ENCODE data around the gene CRYBA4. TPM values are rescaled to one million over a fixed set of nuclear protein-coding genes. Genes with fewer than 3 reads are reported as not detected.

The CRYBA4 gene
- total RNA-seq, result under 1 TPM in 1 of 2 donors, not detected in 1; 0.47 TPM

DNA sequence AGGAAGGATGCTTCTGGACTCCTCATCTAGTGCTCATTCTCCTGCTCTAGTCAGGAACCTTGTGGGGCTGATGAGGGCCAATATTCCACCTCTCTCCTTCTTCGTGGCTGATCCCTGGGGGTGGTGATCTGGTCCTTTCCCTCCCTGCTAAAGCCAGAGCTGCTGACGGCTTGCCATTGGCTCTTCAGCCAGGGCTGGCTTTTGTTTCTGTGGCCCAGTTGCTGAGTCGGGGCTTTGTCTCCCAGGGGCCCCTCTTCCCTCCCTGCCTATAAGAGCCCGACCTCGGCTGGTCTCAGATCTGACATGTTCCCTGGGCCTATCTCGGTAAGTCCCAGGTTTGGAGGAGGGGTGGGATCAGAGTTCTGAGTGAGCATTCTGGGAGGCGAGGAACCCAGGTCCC, at the start of gene CRYBA4:
Gene CRYBA4 (plus strand): TSS at position 301 of the 400 bp plus-strand sequence. CDS start 634 bp downstream, outside the sequence.
- no peak within 1 kb of the TSS for H3K27ac ChIP-seq
- intact Hi-C loops (cut with DNase I), result no loop called here
- H3K27me3 ChIP-seq, result no peaks in the 10 kb centered on the region
- TF ChIP-seq, protein P1, sequence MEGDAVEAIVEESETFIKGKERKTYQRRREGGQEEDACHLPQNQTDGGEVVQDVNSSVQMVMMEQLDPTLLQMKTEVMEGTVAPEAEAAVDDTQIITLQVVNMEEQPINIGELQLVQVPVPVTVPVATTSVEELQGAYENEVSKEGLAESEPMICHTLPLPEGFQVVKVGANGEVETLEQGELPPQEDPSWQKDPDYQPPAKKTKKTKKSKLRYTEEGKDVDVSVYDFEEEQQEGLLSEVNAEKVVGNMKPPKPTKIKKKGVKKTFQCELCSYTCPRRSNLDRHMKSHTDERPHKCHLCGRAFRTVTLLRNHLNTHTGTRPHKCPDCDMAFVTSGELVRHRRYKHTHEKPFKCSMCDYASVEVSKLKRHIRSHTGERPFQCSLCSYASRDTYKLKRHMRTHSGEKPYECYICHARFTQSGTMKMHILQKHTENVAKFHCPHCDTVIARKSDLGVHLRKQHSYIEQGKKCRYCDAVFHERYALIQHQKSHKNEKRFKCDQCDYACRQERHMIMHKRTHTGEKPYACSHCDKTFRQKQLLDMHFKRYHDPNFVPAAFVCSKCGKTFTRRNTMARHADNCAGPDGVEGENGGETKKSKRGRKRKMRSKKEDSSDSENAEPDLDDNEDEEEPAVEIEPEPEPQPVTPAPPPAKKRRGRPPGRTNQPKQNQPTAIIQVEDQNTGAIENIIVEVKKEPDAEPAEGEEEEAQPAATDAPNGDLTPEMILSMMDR (IDR thresholded peaks at IDR 0.05), result no peak
- DNase-seq, result no peak
- H3K36me3 ChIP-seq, result no peaks in the 10 kb centered on the region
- H3K4me1 ChIP-seq, result no peaks in the 10 kb centered on the region
- no peak within 1 kb of the TSS for H3K9ac ChIP-seq (ENCODE audit: low read depth in 2 of 2, low read length in 2 of 2)
- H3K4me3 ChIP-seq, result no peak within 1 kb of the TSS
- no peaks in the 10 kb centered on the region for H3K9me3 ChIP-seq

DNA sequence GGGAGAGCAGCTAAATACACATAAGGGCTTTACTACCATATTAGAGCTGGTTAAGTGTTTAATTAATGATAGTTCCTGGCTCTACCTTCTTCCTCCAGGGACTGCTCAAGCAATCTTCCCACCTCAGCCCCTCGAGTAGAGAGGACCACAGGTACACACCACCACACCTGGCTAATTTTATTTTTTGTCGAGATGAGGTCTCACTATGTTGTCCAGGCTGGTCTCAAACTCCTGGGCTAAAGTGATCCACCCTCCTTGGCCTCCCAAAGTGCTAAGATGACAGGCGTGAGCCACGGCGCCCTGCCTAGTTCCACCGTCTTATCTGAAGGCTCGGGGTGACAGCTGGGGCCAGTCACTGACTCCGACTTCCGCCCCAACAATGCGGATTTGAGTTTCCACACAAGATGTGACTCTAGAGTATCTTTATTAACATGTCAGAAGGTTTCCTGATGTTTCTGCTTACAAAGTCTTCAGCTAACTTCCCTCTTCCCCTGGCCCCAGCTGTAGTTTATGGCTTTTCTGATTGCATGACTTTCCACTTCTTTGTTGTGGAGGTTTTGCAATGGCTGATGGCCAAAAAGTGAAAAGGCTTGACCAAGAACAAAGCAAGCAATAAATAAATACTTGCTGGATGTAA, 48.6 kb upstream of the CRYBA4 start:
- DNase-seq, result no peak
- TF ChIP-seq, protein P1 (IDR thresholded peaks at IDR 0.05), result no peak
- intact Hi-C loops (cut with DNase I), result no loop called here
- H3K4me1 ChIP-seq, result no peaks in the 10 kb centered on the region
- no peaks in the 10 kb centered on the region for H3K36me3 ChIP-seq
- H3K9me3 ChIP-seq, result no peaks in the 10 kb centered on the region
- H3K27me3 ChIP-seq, result no peaks in the 10 kb centered on the region
- no peak overlapping the region for H3K4me3 ChIP-seq
- no peak overlapping the region for H3K27ac ChIP-seq
- no peak overlapping the region for H3K9ac ChIP-seq (ENCODE audit: low read depth in 2 of 2, low read length in 2 of 2)

DNA sequence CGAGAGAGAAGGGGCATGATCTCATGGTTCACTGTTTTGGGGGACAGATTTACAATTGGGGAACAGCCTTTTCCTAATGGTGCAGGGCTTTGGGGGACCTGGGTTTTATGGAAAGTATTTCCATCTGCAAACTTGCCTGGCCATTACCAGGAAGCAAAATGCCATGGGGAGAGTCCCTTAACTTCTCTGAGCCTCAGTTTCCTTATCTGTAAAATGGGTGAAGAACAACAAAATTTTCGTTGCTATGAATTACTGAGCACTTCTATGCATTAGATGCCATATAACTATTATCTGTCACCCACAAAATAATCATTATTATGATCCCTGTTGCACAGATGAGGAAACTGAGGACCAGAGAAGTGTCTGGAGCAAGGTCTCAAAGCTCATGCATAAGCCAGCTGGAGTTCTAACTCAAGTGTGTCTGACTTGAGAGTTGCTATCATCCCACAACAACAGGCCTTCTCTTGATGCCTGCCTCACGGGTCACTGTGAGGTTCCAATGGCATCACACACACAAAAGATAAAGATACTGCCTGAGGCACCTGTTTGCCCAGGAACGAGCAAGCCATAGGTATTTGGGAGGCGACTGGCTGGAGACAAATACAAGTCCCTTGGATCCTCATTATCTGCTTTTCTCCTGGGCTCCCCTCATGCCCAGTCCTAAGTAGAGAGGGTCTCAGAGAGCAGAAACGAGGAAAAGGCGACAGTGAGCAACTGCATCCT, 47.6 kb upstream of the CRYBA4 start:
- Histone ChIP-seq H3K4me3 (no peak overlapping the region), H3K4me1 (no peaks in the 10 kb centered on the region), H3K27ac (no peak overlapping the region), H3K36me3 (no peaks in the 10 kb centered on the region), H3K9me3 (no peaks in the 10 kb centered on the region), H3K27me3 (no peaks in the 10 kb centered on the region), H3K9ac (ENCODE audit: low read depth in 2 of 2, low read length in 2 of 2) (no peak overlapping the region)
- DNase-seq, result no peak
- intact Hi-C loops (cut with DNase I), result no loop called here
- TF ChIP-seq, protein P1 (IDR thresholded peaks at IDR 0.05), result no peak

DNA sequence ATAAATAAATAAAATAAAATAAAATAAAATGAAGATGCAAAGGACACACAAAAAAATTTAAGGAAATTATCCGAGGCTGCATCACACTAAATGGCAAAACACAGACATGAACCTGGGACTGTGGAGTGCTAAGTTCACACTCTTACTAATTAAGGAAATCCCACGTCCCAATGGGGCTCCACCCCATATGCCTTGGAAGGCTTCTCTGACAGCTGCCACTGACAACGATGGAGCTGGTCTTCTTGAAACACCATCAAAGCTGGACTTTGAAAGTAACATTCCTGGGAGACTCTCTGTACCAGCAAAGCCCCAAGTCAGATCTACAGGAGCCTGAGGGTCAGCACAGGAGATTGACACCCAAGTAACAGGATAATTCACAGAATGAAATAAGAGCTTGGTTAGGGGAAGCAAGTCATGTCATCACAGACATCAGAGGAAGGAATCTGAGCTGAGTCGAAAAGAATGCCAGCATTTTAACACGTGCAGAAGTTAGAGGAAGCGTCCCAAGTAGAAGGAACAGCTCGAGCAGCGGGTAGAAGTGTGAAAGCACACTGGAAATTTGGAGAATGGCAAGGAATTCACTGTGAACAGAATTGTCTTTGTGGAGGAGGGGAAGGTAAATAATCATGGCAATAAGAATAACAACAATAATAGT, 45.6 kb upstream of the CRYBA4 start:
- Histone ChIP-seq H3K4me3 (no peak overlapping the region), H3K4me1 (no peaks in the 10 kb centered on the region), H3K36me3 (no peaks in the 10 kb centered on the region), H3K9ac (ENCODE audit: low read depth in 2 of 2, low read length in 2 of 2) (no peak overlapping the region), H3K27ac (no peak overlapping the region), H3K9me3 (no peaks in the 10 kb centered on the region), H3K27me3 (no peaks in the 10 kb centered on the region)
- intact Hi-C loops (cut with DNase I), result no loop called here
- no peak for DNase-seq
- TF ChIP-seq, protein P1 (IDR thresholded peaks at IDR 0.05), result no peak

DNA sequence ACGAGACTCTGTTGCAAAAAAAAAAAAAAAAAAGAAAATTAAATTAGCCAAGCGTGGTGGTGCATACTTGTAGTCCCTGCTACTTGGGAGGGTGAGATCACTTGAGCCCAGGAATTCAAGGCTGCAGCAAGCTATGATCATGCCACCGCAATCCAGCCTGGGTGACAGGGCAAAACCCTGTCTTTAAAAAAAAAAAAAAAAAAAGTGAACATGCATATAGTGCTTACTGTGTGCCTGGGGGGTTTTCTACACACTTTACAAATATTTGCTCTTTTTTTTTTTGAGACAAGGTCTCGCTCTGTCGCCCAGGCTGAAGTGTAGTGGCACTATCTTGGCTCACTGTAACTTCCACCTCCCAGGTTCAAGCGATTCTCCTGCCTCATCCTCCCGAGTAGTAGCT, 44.7 kb upstream of the CRYBA4 start:
- Histone ChIP-seq H3K36me3 (no peaks in the 10 kb centered on the region), H3K4me1 (no peaks in the 10 kb centered on the region), H3K27me3 (no peaks in the 10 kb centered on the region), H3K9me3 (no peaks in the 10 kb centered on the region), H3K27ac (no peak overlapping the region), H3K4me3 (no peak overlapping the region), H3K9ac (ENCODE audit: low read depth in 2 of 2, low read length in 2 of 2) (no peak overlapping the region)
- TF ChIP-seq, protein P1 (IDR thresholded peaks at IDR 0.05), result no peak
- DNase-seq, result no peak
- intact Hi-C loops (cut with DNase I), result no loop called here

Data from colonic mucosa (tissue), 4 donors.